ENCODE results near the gene RGS18.

- TF ChIP-seq CTCF (IDR thresholded peaks at IDR 0.05): no peak
- TF ChIP-seq POLR2A (IDR thresholded peaks at IDR 0.05): no peak
These were observed 1.2 kb upstream of the RGS18 start for GRCh38 chr1:192157067-192157466.
